ENCODE data around the gene TMEM120B.

- TF ChIP-seq CTCF (IDR thresholded peaks at IDR 0.05) (no peak), POLR2A (IDR thresholded peaks at IDR 0.05) (no peak), POLR2AphosphoS5 (IDR thresholded peaks at IDR 0.05; ENCODE audit: insufficient read depth in 1 of 2, low read depth in 1 of 2) (no peak)
Measured at GRCh38 chr12:121810234-121810817, 97.8 kb downstream of the TMEM120B start.
